Inflammatory macrophage (primary cell): ENCODE data around the gene PDSS2.

ENCODE experiments used
- DNase-seq, 2 donors: peaks; one replicate each; pipeline ENCODE4 v3.0.0-alpha.2; 2020 to 2022

The PDSS2 gene

DNA sequence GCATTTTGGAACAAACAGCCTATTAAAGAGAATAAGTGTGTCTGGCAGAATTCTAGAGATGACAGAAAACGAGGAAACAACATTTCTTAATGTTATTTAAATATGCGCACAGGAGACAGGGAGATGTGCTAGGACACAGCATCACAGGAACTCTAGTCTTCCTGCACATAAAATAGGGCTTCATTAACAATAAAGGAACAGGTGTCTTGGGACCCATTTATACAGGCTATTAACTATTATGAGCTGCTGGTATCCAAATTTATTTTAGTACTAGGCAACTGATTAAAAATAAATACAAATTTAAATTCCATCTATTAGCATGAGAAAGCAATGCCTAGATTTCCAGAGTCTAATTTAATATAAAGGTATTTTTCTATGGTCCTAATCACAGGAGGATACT lies 102.3 kb downstream of the PDSS2 start:
- DNase-seq: no peak

DNA sequence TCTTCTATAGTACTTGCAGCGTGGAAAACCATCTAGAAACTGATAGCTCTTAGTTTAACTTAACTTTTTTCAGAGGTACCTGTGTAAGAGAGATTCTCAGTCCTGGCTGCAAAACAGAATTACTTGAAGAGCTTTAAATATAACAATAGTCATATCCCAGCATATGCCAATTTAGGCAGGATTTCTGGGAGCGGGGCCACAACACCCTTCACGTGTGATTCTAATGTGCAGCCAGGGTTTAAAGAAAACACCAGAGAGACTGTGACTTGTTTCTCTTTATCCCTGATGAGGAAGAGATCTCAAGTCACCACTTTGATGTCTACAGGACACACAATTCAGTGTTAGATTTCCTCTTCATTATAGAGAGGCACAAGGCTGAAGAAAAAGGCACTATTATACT lies 103.7 kb downstream of the PDSS2 start:
- DNase-seq: no peak

DNA sequence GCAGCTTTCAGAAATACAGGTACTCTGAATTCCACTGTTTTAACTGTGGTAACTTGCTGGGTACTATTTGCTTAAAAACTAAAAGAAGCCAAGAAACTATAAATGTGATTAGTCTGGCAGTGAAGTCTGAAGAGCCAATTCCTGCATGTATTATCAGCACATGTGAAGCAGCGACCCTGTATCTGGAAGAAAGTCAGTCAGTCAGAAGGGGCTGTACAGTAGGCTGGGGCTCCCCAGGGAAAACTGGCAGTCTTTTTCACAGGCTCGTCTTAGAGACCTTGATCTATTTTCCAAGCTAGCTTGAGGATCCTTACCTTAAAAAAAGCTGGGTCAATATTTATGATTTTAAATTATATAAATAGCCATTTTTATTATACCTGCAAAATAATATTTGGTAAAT lies 104.9 kb downstream of the PDSS2 start:
- no peak for DNase-seq

DNA sequence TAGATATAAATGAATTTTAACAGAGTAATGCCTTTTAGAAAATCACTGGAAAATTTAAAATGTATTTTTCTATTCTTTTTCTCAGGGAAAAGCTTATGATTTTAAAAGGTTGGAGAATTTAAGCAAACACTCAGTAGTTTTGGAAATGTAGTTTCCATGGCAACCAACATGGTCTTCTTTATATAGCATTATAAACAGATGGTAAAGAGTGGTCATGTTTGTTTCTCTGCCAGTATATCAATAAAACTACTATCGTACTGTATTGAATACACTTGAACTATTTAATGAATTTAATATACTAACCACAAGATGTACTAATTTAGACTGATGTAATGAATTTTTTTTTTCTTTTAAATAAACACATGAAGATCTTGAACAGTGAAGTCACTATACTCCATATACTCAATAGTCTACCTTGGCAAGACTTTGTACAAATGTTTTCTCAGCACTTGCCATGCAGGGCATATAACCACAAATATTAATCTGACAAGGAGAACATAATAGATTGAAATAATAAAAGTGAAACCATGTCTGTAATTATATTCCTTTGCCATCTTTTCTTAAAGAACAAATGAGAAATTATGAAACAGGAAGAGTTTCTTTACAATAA lies 105.5 kb downstream of the PDSS2 start:
- no peak for DNase-seq

DNA sequence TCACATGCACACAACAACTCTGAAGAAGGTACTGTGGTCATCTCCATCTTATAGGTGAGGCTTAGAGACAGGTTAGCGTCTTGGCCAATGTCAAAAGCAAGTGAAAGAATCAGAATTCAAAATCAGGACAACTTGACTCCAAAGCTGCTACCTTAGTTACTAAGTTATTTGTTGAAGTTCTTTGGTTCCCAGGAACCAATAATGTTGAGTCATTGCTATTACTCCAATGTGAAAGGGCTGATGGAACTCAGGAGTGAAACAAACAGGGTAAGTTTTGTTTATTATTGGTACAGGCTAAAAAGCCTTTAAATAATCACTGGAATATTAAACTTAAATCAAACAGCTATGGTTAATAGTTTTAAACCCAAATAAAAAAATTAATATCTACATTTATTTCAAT lies 111.1 kb downstream of the PDSS2 start:
- DNase-seq: no peak

DNA sequence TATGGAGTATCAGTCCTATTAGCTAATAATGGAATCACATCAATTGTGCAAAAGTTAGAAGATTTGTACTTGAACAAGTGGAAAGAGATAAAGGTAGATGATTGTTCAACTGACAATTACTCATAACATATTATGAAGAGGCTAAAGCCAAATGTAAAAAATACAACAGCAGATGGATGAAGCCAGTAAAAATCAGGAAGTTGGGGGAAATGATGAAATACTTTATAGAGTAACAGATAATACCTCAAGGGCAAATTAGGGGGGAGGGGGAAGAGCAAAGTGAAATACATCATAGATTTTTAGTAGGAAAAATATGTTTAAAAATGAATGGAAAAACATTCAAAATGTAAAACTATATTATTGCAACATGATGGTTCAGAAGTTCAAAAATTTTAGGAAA lies 114.0 kb downstream of the PDSS2 start:
- DNase-seq: peak; percentile 4 to 46

DNA sequence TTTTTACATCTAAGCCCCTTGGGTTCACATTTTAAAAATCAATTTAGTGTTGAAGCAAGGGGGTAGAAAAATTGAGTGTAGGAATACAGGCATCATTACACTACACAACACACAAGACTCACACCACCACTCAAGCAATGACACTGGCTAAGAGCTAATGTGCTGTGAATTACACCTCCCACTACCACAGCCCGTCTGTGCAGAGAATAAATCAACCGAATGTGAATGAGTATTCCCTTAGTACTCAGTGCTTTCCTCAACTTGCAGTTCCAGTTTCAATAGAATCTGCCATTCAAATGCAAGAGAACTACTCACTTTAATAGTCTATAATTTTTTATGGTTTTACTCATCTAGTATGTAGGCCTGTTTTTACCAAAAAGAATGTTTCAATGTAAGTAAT lies 114.4 kb downstream of the PDSS2 start:
- no peak for DNase-seq

DNA sequence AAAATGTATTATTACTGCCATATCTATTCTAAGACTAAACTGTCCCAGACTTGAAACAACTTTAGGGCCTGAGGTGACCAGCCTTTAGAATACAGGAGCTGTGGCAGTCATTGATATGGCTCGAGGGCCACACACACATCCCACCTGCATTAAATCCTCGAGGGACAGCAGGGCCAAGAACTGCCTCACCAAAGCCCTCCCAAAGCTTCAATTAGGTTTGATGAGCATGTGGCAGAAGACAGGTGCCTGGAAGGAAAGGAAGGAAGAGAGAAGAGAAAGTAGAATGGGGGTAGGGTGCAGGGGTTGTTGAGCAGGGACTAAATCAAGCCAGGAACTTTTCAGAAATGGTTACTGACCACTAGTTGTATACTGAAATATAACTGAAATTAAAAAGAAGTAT lies 115.0 kb downstream of the PDSS2 start:
- DNase-seq: no peak

DNA sequence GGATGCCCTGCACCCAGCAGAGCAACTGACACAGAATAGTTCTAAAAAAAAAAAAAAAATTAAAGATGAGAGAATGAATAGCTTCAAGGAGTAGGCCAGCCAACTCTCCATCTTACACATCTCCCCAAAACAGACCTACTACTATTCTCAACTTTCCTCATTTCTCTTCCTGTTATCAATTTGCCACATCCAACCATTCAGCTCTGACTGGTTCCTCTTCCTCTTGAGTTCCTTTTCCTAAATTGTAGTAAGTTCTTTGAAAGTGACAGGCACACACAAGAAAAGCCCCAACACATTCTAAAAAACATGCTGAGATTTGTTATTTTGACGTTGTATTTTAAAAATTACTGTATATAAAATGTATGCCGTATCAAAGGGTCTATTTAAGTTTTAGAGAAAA lies 117.2 kb downstream of the PDSS2 start:
- DNase-seq: peak; percentile 12 to 50

DNA sequence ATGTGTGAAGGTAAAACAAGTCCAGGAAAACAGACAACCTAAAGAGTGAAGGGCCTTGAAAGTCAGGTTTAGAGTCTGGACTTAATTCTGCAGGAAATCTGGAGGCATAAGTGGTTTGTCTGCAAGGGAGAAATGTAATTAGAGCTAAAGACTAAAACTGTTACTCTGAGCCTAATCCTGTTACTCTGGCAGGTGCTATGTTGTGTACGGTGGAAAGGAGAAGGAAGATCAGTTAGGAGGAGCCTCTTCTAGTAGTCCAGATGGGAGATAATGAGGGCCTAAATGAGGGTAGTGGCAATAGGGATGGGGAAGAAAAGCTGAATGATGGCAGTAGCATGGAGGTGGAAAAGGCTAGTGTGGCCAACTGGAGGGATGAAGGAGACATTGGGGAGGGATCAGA lies 118.5 kb downstream of the PDSS2 start:
- no peak for DNase-seq

DNA sequence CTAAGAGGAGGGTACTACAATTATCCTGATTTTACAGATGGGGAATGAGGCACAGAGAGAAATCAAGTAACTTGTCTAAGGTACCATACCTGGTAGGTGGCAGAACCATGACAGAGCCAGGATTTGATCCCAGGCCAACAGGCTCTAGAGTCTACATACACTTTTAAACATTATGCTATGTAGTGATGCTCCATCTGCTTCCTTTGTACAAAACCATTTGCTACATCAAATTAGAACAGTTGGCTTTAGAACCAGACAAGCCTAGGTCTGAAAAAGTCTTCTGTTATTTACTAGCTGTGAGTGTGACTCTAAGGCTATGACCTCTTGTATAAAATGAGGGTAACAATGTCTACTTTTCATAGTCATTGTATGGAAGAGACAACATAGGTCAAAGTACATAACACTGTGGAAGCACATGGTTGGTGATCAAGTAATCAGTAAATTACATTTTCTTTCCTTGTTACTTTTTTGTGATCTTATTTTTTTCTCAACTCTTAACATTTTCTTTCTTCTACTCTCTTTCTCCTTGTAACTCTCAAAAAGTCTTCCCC lies 122.1 kb downstream of the PDSS2 start:
- DNase-seq: no peak

DNA sequence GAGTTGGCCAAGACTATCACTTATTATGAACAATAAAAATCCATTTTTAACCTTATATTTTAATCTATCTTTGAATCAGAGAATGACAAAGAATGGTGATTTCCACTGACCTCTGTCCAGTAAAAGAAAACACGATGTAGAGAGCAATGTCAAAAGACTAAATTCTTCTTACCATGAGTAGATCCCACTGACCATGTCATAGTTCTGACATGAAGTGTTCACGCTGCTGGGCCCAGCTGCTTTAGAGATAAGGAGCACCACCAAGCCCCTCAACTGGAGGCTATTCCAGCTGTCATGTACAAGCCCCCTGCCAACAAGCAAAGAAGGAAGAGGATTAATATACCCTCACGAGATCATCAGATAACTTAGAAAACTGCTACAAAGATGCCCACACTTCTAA lies 125.3 kb downstream of the PDSS2 start:
- no peak for DNase-seq

DNA sequence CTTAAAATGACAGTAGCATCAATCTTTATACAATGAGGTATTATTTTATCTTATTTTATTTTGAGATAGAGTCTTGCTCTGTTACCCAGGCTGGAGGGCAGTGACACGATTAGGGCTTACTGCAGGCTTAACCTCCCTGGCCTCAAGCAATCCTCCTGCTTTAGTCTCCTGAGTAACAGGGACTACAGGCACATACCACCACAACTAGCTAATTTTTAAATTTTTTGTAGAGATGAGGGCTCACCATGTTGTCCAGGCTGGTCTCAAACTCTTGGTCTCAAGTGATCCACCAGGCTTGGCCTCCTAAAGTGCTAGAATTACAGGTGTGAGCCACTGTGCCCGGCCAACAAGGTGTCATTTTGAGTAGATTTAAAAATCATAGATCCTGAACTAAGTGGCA lies 125.9 kb downstream of the PDSS2 start:
- DNase-seq: no peak

DNA sequence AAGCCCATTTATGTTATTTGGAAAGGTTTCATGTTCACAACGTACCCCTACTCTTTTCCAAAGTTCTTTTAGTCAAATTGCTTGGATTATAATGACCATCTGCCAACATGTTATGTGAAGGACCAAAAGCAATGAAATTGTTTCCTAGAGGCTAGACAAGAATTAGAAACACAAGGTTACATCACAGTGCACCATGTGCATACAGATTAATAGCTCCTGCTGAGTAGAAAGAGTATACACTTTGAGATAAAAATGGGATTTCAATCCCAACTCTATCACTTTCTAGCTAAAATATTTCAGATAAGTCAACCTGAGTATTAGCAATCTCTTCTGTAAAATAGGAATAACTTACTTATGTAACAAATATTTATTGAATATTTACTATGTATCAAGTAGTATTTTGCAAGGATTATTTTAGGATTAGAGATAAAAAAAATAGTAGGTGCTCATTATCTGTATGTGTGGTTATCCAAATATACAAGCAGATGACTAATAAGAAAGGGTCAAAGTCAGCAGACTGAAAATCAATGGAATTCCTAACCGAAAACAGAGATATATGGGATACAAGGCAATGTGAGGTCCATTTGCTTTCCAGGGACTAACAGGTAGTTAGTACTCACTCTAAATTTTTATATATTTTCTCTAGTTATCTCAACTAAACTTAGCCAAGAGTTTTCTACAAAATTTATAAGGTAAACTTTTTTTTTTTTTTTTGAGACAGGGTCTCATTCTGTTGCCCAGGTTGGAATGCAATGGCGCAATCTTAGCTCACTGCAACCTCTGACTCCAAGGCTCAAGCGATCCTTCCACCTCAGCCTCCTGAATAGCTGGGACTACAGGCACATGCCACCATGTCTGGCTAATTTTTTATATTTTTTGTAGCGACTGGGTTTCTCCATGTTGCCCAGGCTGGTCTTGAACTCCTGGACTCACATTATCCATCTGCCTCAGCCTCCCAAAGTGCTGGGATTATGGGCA lies 127.7 kb downstream of the PDSS2 start:
- no peak for DNase-seq

DNA sequence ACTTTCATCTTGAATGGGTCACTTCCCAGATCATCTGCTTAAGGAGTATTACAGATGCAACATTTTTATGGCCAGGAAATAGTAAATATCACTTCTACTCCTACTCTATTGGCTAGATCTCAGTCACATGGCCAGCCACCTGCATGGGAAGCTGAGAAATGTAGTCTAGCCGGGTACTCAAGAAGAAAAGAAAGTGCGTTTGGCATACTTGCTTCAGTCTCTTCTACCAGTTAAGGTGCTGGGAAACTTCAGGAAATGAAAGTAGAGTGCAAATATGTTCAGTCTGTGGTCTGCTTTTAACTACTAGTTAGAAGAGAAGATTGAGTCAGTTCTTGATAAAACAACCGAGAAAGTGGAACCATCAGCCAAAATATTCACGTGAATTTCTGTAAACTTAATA lies 129.2 kb downstream of the PDSS2 start:
- DNase-seq: no peak

DNA sequence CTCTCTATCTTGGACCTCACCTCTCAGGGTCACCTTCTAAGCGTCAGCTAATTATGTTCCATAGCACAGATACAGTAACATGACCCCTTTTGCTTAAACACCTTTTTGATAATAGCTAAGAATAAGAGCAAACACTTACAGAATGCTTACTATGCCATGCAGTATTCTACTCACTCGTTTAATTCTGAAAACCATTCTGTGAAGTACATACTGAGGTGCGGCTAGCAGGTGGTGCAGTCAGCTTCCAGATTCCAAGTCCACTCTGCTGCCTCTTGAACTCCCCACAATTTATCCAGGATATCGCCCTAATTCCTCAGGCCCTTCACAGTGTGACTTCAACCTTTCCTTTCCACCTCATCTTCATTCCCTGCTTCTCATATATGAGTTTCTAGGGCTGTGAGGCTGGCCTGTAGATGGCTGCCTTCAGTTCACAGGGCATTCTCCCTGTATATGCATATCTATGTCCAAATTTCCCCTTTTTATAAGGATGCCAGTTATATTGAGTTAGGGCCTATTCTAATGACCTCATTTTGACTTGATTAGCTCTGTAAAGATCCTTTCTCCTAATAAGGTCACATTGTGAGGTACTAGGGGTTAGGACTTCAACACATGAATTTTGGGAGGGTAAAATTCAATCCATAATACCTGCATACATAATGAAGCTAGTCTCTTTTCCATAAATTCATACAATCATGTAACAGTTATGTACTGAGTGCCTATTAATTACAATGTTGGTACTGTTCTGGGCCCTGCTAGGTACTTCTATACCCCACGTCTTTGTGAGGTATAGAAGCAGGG lies 130.1 kb downstream of the PDSS2 start:
- no peak for DNase-seq

DNA sequence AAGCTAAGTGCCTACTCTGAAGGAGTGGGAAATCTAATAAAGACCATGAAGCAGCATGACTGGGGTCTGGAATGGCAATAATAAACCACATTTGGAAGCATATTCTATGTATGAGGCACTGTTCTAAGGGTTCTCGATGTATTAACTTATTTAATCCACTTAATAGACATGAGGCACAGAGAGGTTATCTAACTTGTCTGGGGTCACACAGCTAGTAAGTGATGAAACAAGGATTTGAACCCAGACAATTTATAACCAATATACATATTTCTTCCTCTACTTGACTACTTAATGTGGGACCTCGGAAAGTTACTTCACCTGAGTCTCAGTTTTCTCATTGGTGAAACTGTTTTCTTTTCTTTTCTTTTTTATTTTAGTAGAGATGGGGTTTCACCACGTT lies 131.3 kb downstream of the PDSS2 start:
- DNase-seq: no peak

DNA sequence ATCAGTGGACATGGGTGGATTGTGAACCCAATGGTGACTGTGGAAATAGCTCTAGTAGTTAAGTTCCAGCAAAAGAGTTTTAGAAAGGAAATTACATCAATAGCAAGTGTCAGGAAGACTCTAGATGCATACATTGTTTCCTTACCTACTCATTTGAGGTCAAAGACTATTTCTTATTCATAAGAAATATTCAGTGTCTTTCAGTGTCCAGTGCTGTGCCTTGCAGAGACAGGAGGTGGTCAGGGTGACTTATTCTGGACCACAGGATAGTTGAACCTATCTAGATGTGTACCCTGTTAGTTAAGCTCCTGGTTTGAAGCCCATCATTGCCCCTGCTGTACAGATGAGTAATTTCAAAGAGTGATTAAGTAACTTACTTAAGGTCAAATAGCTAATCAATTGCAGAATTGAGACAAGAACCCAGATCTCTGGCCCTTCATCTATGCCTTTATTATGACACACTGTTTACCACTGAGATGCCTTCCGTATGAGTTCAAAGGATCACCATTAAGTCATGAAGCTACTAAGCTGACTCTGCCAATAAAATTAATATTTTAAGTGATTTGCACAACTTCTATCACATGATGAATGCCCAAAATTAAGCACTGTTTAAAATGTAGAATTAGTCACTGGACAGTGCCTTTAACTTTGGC lies 136.1 kb downstream of the PDSS2 start:
- DNase-seq: no peak

DNA sequence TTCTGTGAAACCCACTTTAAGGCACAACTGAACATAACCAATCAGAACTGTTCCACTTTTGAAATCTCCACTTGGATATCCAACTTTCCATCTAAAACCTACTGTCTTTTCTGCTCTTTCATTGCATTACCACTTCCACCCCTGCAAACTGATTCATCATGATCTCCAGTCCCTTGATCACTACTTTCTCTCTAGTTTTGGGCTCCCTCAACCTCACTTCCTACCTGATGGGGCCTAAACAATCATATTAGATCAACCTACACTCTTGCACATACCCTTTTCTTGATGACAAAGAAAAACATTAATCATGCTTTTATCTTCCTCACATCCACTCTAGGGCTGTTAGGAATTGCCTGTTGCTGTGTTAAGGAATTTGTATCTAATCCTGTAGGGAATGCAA lies 137.6 kb downstream of the PDSS2 start:
- DNase-seq: no peak

DNA sequence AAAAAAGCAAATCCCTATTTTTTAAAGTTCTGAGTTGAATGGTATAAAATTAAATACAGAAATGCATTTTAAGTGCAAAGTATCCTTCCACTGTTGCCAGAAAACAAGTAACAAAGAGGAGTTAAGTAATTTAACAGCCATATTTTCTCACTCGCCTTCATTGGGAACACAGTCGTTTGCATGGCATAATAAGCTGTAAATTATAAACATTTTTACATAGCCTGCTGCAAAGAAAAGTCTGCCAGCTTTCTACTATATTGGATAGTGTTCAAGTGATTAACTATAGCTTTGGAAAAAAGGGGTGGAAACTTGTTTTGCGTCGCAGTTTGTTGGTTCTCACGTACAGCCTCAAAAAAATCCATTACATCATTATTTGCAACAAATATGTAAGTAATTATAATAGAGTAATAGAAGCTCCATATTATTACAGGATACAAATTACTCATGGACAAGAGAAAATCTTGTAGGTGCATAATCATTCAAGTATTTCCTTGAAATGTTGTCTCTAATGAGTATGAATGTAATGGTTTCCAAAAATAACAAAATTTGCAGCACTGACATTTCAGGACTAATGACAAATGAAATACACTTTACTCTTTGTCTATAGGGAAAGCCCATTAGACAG lies 139.3 kb downstream of the PDSS2 start:
- DNase-seq: no peak

DNA sequence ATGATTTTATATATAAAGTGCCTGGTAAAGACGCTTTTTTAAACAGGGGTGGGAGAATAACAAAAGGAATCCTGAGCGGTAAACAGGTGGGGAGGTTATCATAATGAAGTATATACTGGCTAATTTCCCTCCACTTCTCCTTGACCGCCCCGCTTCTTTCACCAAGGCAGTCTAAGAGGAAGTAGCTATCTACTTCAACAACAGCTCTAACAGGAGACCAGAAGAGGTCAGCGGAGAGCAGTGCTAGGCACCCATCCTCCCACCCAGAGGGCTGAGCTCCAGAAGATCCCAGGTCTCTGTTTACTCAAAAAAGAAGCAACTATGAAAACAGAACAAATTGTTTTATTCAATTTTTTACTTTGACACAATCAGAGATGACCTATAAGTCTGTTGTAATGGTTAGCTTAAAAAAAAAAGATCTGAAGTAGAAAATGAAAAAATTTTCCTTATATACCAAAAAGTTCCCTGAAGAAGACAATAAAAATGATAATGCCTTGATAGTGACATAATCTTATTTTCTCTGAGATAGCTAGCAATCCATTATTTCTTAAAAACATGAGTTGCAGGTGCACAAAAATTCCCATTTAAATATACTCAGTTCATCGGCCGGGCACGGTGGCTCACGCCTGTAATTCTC lies 141.1 kb downstream of the PDSS2 start:
- peak; percentile 65 to 73 for DNase-seq

DNA sequence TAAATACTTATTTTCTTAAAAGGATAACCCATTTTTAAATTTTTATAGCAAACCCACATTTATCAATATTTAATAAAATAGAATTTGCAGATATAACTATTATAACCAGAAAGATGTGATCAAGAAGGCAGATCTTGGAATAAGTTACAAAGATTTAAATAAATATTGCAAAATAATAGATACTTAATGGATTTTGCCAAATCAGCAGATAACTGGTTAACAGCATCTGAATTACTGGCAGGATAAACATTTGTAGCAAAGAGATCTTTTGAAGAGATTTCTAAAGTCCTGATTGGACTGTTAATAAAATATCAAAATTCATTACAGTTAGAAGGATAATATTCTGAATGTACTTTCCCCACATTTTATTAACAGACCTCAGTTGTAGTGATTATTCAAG lies 144.2 kb downstream of the PDSS2 start:
- no peak for DNase-seq
